DMS79 treated with DMSO at 0.1 percent for 48 hours (cell line): ENCODE results near the gene DZIP3.

Source experiments
- DNase-seq: peaks from one replicate; lab custom pipeline; 2025; lab: John Stamatoyannopoulos, UW

The DZIP3 gene

GRCh38 chr3:108705045-108705444 is 115.5 kb downstream of the DZIP3 start:
- DNase-seq: no peak

DNA sequence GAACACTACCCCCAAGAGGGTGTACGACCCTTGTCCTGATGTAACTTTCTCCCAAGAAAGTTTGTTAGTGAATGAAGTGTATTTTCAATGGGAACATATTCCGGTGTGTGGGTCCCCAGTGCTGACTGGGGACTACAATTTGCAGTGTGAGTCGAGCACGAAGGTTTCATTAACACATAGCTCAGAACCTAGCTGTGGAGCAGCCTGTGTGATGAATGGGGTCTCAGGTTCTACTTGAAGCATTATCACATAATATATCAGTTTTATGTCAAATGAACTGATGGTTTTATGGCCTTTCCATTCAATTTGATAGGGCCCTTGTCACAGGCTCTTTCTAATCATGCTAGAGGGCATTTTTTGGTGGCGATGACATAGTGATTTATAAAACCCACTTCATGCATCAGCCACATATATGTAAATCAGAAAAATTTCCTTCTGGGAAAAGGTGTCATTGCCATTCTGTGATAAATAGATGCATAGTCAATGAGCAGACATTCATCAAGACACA is 123.5 kb downstream of the DZIP3 start:
- DNase-seq: no peak

- no peak for DNase-seq
Measured at GRCh38 chr3:108713816-108714215, 124.3 kb downstream of the DZIP3 start.

- DNase-seq: no peak
Measured at GRCh38 chr3:108718454-108718853, 128.9 kb downstream of the DZIP3 start.

DNA sequence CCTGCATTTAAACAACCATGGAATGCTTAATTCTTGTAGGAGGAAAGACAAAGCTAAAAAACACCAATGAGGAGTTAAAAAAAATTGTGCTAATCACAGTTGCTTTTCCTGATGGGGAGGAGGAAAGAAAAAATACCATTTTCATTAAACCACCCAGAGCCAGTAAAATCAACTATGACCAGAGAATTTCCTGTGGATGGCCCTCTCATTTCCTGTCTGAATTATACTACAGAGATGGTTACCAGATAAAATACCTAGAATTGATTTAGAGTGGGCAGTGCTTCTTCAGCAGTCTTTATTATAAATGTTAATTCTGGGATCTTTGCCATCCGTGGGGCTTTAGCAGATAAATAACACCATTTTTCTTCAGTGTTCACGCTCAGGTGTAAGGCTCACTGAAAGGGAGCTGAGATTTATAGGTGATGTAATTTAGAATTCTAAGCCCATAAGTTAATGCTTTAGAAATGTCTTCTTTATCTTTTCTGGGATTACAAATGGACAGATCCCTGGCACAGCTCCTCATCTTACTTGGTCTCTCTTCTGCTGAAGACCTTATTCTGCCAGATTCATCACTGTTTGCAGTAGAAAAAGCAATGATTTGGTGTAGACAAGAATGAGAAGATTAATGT is 129.8 kb downstream of the DZIP3 start:
- DNase-seq: no peak

- DNase-seq: no peak
Measured at GRCh38 chr3:108722724-108723123, 133.2 kb downstream of the DZIP3 start.

DNA sequence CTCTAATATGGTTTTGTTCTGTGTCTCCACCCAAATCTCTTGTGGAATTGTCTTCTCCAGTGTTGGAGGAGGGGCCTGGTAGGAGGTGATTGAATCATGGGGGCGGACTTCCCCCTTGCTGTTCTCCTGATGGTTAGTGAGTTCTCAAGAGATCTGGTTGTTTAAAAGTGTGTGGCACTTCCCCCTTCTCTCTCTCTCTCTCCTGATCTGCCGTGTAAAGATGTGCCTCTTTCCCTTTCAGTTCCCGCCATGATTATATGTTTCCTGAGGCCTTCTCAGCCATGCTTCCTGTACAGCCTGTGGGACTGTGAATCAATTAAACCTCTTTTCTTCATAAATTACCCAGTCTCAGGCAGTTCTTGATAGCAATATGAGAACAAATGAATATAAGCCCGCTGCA is 134.6 kb downstream of the DZIP3 start:
- no peak for DNase-seq

GRCh38 chr3:108728105-108728504 is 138.6 kb downstream of the DZIP3 start:
- DNase-seq: no peak

GRCh38 chr3:108728934-108729333 is 139.4 kb downstream of the DZIP3 start:
- DNase-seq: no peak

GRCh38 chr3:108736821-108737220 is 147.3 kb downstream of the DZIP3 start:
- DNase-seq: no peak

GRCh38 chr3:108742929-108743328 is 153.4 kb downstream of the DZIP3 start:
- no peak for DNase-seq
